HL-60 (cell line): ENCODE data around the gene ANKS1A.

Source experiments
- DNase-seq, 2 experiments: peaks; one replicate each; pipeline ENCODE4 v3.0.0-alpha.2; 2010 to 2020; ENCODE audit warnings: low read depth in 1 of 2, low spot score in 1 of 2
- H3K27ac ChIP-seq: fragments of 250-450 bp; sonication (Bioruptor Pico); replicated peaks from 2 replicates; pipeline ENCODE4 v1.5.1; 2020; ENCODE audit warnings: mild to moderate bottlenecking, moderate library complexity
- H3K27me3 ChIP-seq: fragments of 250-450 bp; sonication (Bioruptor Pico); 2 replicates; pipeline ENCODE4 v1.5.1; 2021; ENCODE audit warnings: mild to moderate bottlenecking, moderate library complexity; ENCODE audit not compliant: insufficient read depth, poor library complexity, severe bottlenecking
- H3K4me3 ChIP-seq: replicated peaks from 2 replicates; pipeline ENCODE4 v1.5.1; 2011; ENCODE audit warnings: mild to moderate bottlenecking, control low read depth, low read length; ENCODE audit not compliant: insufficient read depth
- CTCF ChIP-seq: IDR thresholded peaks from one replicate; pipeline ENCODE4 v1.5.1; 2011; ENCODE audit warnings: low read length, control low read depth, inconsistent platforms; ENCODE audit not compliant: insufficient read depth
- GABPA ChIP-seq: IDR thresholded peaks from 2 replicates; pipeline ENCODE4 v1.6.1; 2012; ENCODE audit warnings: low read depth
- POLR2AphosphoS5 ChIP-seq: IDR thresholded peaks from 2 replicates; pipeline ENCODE4 v1.6.1; 2012; ENCODE audit warnings: low read depth
- REST ChIP-seq: IDR thresholded peaks from 2 replicates; pipeline ENCODE4 v1.6.1; 2012; ENCODE audit warnings: low read depth; ENCODE audit not compliant: insufficient replicate concordance
- SPI1 ChIP-seq: IDR thresholded peaks from 2 replicates; pipeline ENCODE4 v1.6.1; 2012; ENCODE audit warnings: low read depth, mild to moderate bottlenecking, borderline replicate concordance

ANKS1A gene

GRCh38 chr6:35080016-35080680 is 191.1 kb downstream of the ANKS1A start:
- TF ChIP-seq GABPA (no peak), REST (no peak), POLR2AphosphoS5 (no peak), CTCF (no peak), SPI1 (no peak)
- no peak overlapping the region for H3K4me3 ChIP-seq
- no peak for DNase-seq
- H3K27me3 ChIP-seq: no peaks in the 10 kb centered on the region
- peak overlapping the region; percentile 82 for H3K27ac ChIP-seq

- no peak for TF ChIP-seq GABPA
- no peak for TF ChIP-seq CTCF
- TF ChIP-seq POLR2AphosphoS5: no peak
- no peak for TF ChIP-seq REST
- TF ChIP-seq SPI1: no peak
- H3K27me3 ChIP-seq: no peaks in the 10 kb centered on the region
Observed at GRCh38 chr6:35080821-35081425, 191.9 kb downstream of the ANKS1A start.

GRCh38 chr6:35081426-35081851 is 192.4 kb downstream of the ANKS1A start:
- H3K4me3 ChIP-seq: no peak overlapping the region
- H3K27ac ChIP-seq: peak overlapping the region; percentile 82
- H3K27me3 ChIP-seq: no peaks in the 10 kb centered on the region
- TF ChIP-seq CTCF (no peak), GABPA (no peak), POLR2AphosphoS5 (peak; percentile 76), REST (peak; percentile 54), SPI1 (peak; percentile 53; the same call in 1 of the 2 replicates)
- DNase-seq: peak; percentile 60 to 89

More at GRCh38 chr6:35080821-35081425, 191.9 kb downstream of the ANKS1A start:
- Histone ChIP-seq H3K27ac (peak overlapping the region; percentile 82), H3K4me3 (0 out of 2 replicates have a peak overlapping the region, but pooled peaks have one; percentile 2)
- peak in 1 of 2 experiments; percentile 6 for DNase-seq
